Calu3 (cell line): Measurements from ENCODE around the gene RASSF8. TPM values are rescaled to one million over a fixed set of nuclear protein-coding genes. Genes with fewer than 3 reads are reported as not detected.

Experiments used
- BruUV-seq: library from RNA; stranded (reverse); fragments of 400-500 nt; replicated peaks from 2 replicates; lab custom pipeline; 2021; lab: Mats Ljungman, UMichigan
- CTCF ChIA-PET: fragments of 300-600 bp; sonication (Branson Sonifier 250); formaldehyde crosslinking; loops from one replicate; lab custom pipeline; 2022; ENCODE audit warnings: antibody characterized with exemption; lab: Charles Lee
- DNase-seq: peaks from one replicate; pipeline ENCODE4 v3.0.0; 2022
- H3K27ac Mint-ChIP-seq: one replicate; pipeline ENCODE4 v1.8.0; 2022; ENCODE audit warnings: mixed read lengths; ENCODE audit not compliant: unreplicated experiment
- H3K27me3 Mint-ChIP-seq: one replicate; pipeline ENCODE4 v1.8.0; 2022; ENCODE audit warnings: mixed read lengths; ENCODE audit not compliant: unreplicated experiment
- H3K36me3 Mint-ChIP-seq: one replicate; pipeline ENCODE4 v1.8.0; 2022; ENCODE audit warnings: mild to moderate bottlenecking, moderate library complexity, mixed read lengths; ENCODE audit not compliant: insufficient read depth, unreplicated experiment
- H3K4me1 Mint-ChIP-seq: one replicate; pipeline ENCODE4 v1.8.0; 2022; ENCODE audit warnings: mild to moderate bottlenecking, low read depth, mixed read lengths; ENCODE audit not compliant: unreplicated experiment
- H3K4me3 Mint-ChIP-seq: one replicate; pipeline ENCODE4 v1.8.0; 2022; ENCODE audit warnings: mild to moderate bottlenecking, low read depth, moderate library complexity, mixed read lengths; ENCODE audit not compliant: unreplicated experiment
- H3K9me3 Mint-ChIP-seq: one replicate; pipeline ENCODE4 v1.8.0; 2022; ENCODE audit warnings: low read depth, mixed read lengths; ENCODE audit not compliant: unreplicated experiment
- intact Hi-C: fragments of 100-400 bp; cut with micrococcal nuclease; formaldehyde crosslinking; loops from one replicate; pipeline ENCODE4 v1.10.0; 2022; ENCODE audit not compliant: unreplicated experiment
- total RNA-seq: library from RNA; stranded (reverse); gene quantifications from 2 replicates; pipeline ENCODE4 v1.2.3, GENCODE V29; 2022
- TF ChIP-seq, protein P1 (sequence below): fragments of 200-600 bp; IDR thresholded peaks from one replicate; pipeline ENCODE4 v1.8.0; 2022; ENCODE audit warnings: antibody characterized with exemption; ENCODE audit not compliant: unreplicated experiment

Gene RASSF8
- total RNA-seq, 1 experiment from 2014 or later = 26.6 TPM

DNA sequence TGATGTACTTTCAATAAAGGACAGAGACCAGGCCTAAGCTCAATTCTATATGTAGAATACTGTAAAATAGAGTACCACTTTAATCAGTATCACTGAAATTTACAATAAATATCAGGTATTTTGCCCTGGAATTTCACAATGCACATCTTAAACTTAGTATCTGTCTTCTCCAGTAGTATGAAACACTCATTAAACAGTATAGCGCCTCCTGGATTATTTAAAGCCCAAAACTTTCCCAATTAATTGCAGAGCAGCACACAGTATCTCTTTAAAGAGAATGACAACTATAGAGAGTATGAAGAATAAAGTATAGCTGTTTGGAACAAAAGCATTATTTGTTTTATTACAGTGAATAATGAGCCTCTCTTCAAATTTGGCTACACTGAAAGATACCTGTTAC is 86.1 kb downstream of the RASSF8 start:
- Mint-ChIP-seq H3K4me1 (peaks cover 22% of the 10 kb centered on the region), H3K36me3 (no peaks in the 10 kb centered on the region), H3K9me3 (no peaks in the 10 kb centered on the region), H3K4me3 (no peak overlapping the region), H3K27ac (no peak overlapping the region), H3K27me3 (no peaks in the 10 kb centered on the region)
- TF ChIP-seq, protein P1, sequence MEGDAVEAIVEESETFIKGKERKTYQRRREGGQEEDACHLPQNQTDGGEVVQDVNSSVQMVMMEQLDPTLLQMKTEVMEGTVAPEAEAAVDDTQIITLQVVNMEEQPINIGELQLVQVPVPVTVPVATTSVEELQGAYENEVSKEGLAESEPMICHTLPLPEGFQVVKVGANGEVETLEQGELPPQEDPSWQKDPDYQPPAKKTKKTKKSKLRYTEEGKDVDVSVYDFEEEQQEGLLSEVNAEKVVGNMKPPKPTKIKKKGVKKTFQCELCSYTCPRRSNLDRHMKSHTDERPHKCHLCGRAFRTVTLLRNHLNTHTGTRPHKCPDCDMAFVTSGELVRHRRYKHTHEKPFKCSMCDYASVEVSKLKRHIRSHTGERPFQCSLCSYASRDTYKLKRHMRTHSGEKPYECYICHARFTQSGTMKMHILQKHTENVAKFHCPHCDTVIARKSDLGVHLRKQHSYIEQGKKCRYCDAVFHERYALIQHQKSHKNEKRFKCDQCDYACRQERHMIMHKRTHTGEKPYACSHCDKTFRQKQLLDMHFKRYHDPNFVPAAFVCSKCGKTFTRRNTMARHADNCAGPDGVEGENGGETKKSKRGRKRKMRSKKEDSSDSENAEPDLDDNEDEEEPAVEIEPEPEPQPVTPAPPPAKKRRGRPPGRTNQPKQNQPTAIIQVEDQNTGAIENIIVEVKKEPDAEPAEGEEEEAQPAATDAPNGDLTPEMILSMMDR = no peak
- DNase-seq = no peak
- BruUV-seq = no TSS peak
- intact Hi-C loops = no loop called here
- CTCF ChIA-PET = interaction anchor here (0.6 kb wide), 1 partner anchor 134 kb away, joined by 3 read pairs; no protein-coding TSS in a partner anchor

DNA sequence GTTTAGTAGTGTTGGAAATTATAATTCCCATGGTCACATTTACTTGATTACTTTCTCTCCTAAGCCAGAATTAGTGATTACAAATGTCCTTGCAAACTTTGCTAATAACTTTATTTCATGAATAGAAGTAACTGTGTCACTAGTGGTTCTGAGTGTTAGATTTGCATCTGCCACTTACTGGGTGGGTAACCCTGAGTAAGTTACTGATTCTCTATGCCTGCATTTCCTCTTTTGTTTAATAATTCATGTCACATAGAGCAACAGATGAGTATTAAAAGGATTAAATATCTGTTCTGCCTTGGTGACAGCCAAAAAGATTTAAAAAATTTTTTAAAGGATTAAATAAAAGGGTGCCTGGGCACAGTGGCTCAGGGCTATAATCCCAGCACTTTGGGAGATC is 87.7 kb downstream of the RASSF8 start:
- BruUV-seq = no TSS peak
- Mint-ChIP-seq H3K36me3 (no peaks in the 10 kb centered on the region), H3K4me1 (peaks cover 22% of the 10 kb centered on the region), H3K27ac (no peak overlapping the region), H3K9me3 (no peaks in the 10 kb centered on the region), H3K4me3 (no peak overlapping the region), H3K27me3 (no peaks in the 10 kb centered on the region)
- TF ChIP-seq, protein P1 = no peak
- intact Hi-C loops = no loop called here
- CTCF ChIA-PET = no interaction called here
- DNase-seq = no peak

DNA sequence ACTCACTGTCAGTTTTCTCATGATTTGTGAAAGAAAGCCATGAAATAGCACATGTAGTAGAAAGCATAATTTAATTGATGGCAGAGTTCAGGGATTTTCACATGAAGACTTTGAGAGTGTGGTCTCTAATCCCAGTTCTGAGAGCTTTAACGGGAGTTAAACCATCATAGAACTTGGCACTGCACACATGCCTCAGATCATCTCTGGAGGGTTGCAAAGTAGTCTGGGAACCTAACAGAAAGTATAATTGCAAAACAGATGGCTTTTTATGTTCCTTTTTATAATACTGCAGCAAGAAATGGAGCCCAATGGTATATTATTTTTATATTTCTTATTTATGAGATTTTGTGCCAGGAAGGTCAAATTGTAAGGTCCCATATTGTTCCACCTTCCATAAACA is 88.4 kb downstream of the RASSF8 start:
- Mint-ChIP-seq H3K4me1 (peaks cover 22% of the 10 kb centered on the region), H3K4me3 (no peak overlapping the region), H3K9me3 (no peaks in the 10 kb centered on the region), H3K27me3 (no peaks in the 10 kb centered on the region), H3K36me3 (no peaks in the 10 kb centered on the region), H3K27ac (no peak overlapping the region)
- TF ChIP-seq, protein P1 = no peak
- CTCF ChIA-PET = no interaction called here
- intact Hi-C loops = no loop called here
- no TSS peak for BruUV-seq
- DNase-seq = no peak

DNA sequence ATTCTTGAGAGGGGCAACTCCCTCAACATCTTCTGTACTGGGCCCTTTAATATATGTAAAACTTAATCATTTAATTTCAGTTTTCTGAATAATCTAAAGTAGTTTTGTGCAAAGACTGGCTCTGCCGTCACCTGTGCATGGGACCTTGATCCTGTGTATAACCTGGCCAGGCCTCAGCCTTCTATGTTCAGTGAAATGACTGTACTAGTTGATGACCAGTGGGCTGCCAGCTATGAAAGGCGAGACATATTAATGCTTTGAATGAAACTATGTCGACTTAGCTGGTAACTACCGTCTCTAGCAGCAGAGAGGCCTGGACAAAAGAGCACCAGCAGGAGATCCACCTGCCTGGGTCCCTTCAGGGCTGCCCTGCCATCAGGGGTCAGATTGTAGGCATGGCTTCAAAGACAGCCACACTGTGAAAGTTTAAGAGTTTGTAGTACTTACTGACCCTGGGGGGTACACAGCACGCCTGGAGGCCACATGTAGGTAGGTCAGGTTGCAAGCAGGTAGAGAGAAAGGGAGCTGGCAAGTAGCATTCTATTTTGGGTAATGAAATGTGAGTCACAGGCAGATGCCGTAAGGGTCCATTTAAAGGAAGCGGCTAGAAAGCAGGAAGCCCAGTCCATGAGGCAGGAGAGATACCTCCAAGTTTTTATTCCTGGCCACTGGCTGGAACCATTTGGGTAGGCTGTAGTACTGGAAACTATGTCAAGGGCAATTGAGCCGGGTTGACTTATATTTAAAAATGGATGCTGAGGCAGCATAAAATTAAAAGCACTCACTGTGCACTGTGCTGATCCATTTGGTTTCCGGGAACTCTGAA is 89.1 kb downstream of the RASSF8 start:
- H3K27me3 Mint-ChIP-seq = no peaks in the 10 kb centered on the region
- DNase-seq = no peak
- no peaks in the 10 kb centered on the region for H3K9me3 Mint-ChIP-seq
- no TSS peak for BruUV-seq
- intact Hi-C loops = no loop called here
- CTCF ChIA-PET = no interaction called here
- H3K4me1 Mint-ChIP-seq = peaks cover 15% of the 10 kb centered on the region
- TF ChIP-seq, protein P1 = no peak
- H3K36me3 Mint-ChIP-seq = no peaks in the 10 kb centered on the region
- H3K27ac Mint-ChIP-seq = no peak overlapping the region
- H3K4me3 Mint-ChIP-seq = no peak overlapping the region
